GM23248 (cell line): Measurements from ENCODE around the gene GCAT. TPM values are rescaled to one million over a fixed set of nuclear protein-coding genes. Genes with fewer than 3 reads are reported as not detected.

Experiments used
- DNase-seq: peaks from one replicate; pipeline ENCODE4 v3.0.0-alpha.2; 2015
- H2AFZ ChIP-seq: fragments of 200-600 bp; sonication (generic); 2 replicates; pipeline ENCODE4 v1.6.1; 2016; ENCODE audit warnings: antibody characterized with exemption
- H3F3A ChIP-seq: fragments of 200-600 bp; sonication (generic); 2 replicates; pipeline ENCODE4 v1.6.1; 2016; ENCODE audit warnings: mild to moderate bottlenecking, antibody characterized with exemption, mixed run types; ENCODE audit not compliant: insufficient read depth
- H3K27ac ChIP-seq: fragments of 200-600 bp; sonication (generic); 2 replicates; pipeline ENCODE4 v1.5.1; 2016; ENCODE audit warnings: mild to moderate bottlenecking
- H3K27me3 ChIP-seq: fragments of 200-600 bp; sonication (generic); replicated peaks from 2 replicates; pipeline ENCODE4 v1.6.1; 2016; ENCODE audit warnings: mild to moderate bottlenecking; ENCODE audit not compliant: insufficient read depth
- H3K36me3 ChIP-seq: fragments of 200-600 bp; sonication (generic); 2 replicates; pipeline ENCODE4 v1.6.1; 2016; ENCODE audit warnings: low read depth, mild to moderate bottlenecking
- H3K4me1 ChIP-seq: fragments of 200-600 bp; sonication (generic); 2 replicates; pipeline ENCODE4 v1.6.1; 2016; ENCODE audit warnings: mild to moderate bottlenecking; ENCODE audit not compliant: insufficient read depth
- H3K4me2 ChIP-seq: fragments of 200-600 bp; sonication (generic); one replicate; pipeline ENCODE4 v1.6.1; 2016; ENCODE audit warnings: mild to moderate bottlenecking; ENCODE audit not compliant: unreplicated experiment
- H3K4me3 ChIP-seq: fragments of 200-600 bp; sonication (generic); 2 replicates; pipeline ENCODE4 v1.5.1; 2016; ENCODE audit warnings: mild to moderate bottlenecking
- H3K79me2 ChIP-seq: fragments of 200-600 bp; sonication (generic); 2 replicates; pipeline ENCODE4 v1.6.1; 2016; ENCODE audit warnings: mild to moderate bottlenecking; ENCODE audit not compliant: insufficient read depth
- H3K9ac ChIP-seq: fragments of 200-600 bp; sonication (generic); 2 replicates; pipeline ENCODE4 v1.6.1; 2016; ENCODE audit warnings: mild to moderate bottlenecking
- H3K9me2 ChIP-seq: fragments of 200-600 bp; sonication (generic); 2 replicates; pipeline ENCODE4 v1.6.1; 2016; ENCODE audit warnings: mixed run types, mild to moderate bottlenecking, moderate library complexity; ENCODE audit not compliant: insufficient read depth
- H3K9me3 ChIP-seq: fragments of 200-600 bp; sonication (generic); one replicate; pipeline ENCODE4 v1.6.1; 2017; ENCODE audit warnings: low read depth
- H4K20me1 ChIP-seq: fragments of 200-600 bp; sonication (generic); 2 replicates; pipeline ENCODE4 v1.6.0; 2016; ENCODE audit not compliant: insufficient read depth
- EZH2 ChIP-seq: fragments of 200-600 bp; sonication (generic); IDR thresholded peaks from 2 replicates; pipeline ENCODE4 v1.6.1; 2018; ENCODE audit warnings: antibody characterized with exemption, mild to moderate bottlenecking; ENCODE audit not compliant: insufficient read depth, poor library complexity, severe bottlenecking
- EZH2phosphoT487 ChIP-seq: fragments of 200-600 bp; sonication (generic); IDR thresholded peaks from 2 replicates; pipeline ENCODE4 v1.6.1; 2018; ENCODE audit warnings: antibody characterized with exemption, moderate library complexity, mild to moderate bottlenecking, low read depth; ENCODE audit not compliant: insufficient read depth
- WGBS, 2 experiments: methylation state at CpG; one replicate each; pipeline ENCODE4 v1.1.6; 2015 to 2017; ENCODE audit warnings: low lambda C conversion rate in 2 of 2, low coverage in 1 of 2; ENCODE audit errors: missing lambda C conversion rate in 2 of 2; 5-methylcytosine and 5-hydroxymethylcytosine counted together
- in situ Hi-C: fragments of 300-500 bp; cut with MboI; formaldehyde crosslinking; loops from 2 replicates; pipeline ENCODE4 v1.15.0; 2020
- polyA plus RNA-seq: library from polyadenylated mRNA; unstranded; fragments of >200 nt; fragmentation: Nextera tagmentation; extraction: Ambion mirVana; gene quantifications from 2 replicates; pipeline ENCODE4 v1.2.1, GENCODE V29; 2016
- total RNA-seq: library from RNA; depleted of rRNA; stranded (reverse); fragments of >200 nt; shearing (Covaris generic); gene quantifications from 2 replicates; pipeline ENCODE4 v1.2.3, GENCODE V29; 2014

GCAT gene
- total and polyA plus RNA-seq, 2 experiments from 2014 or later = 31.5 to 36.1 TPM

GRCh38 chr22:37784829-37785495 lies 22.8 kb upstream of the GCAT start:
- no peaks in the 10 kb centered on the region for H3K9me2 ChIP-seq
- no peak overlapping the region for H2AFZ ChIP-seq
- H3K9me3 ChIP-seq = no peaks in the 10 kb centered on the region
- no peaks in the 10 kb centered on the region for H3K27me3 ChIP-seq
- DNase-seq = no peak
- peaks cover 14% of the 10 kb centered on the region for H3K4me1 ChIP-seq
- H3K27ac ChIP-seq = no peak overlapping the region
- H3K4me3 ChIP-seq = no peak overlapping the region
- H3K36me3 ChIP-seq = no peaks in the 10 kb centered on the region
- H3K79me2 ChIP-seq = no peaks in the 10 kb centered on the region
- H3K9ac ChIP-seq = no peak overlapping the region
- TF ChIP-seq EZH2phosphoT487 = no peak
- no peak for TF ChIP-seq EZH2
- H4K20me1 ChIP-seq = no peaks in the 10 kb centered on the region
- H3K4me2 ChIP-seq = no peak overlapping the region
- in situ Hi-C loops = no loop called here
- WGBS, 2 experiments = 59 to 67% methylated on average over 11 of the region's 11 CpGs
- H3F3A ChIP-seq = no peaks in the 10 kb centered on the region

GRCh38 chr22:37790234-37790633 lies 17.5 kb upstream of the GCAT start:
- in situ Hi-C loops = loop anchor here (10.0 kb wide), 1 partner anchor 165 kb away; no protein-coding TSS in a partner anchor
- WGBS, 2 experiments = 50 to 53% methylated on average over 2 of the region's 2 CpGs

GRCh38 chr22:37792494-37792893 lies 15.2 kb upstream of the GCAT start:
- in situ Hi-C loops = loop anchor here (10.0 kb wide), 1 partner anchor 168 kb away; no protein-coding TSS in a partner anchor
- Histone ChIP-seq H4K20me1 (no peaks in the 10 kb centered on the region), H3K9ac (no peak overlapping the region), H3K9me3 (no peaks in the 10 kb centered on the region), H3K79me2 (no peaks in the 10 kb centered on the region), H3K4me2 (no peak overlapping the region), H3K36me3 (no peaks in the 10 kb centered on the region), H3K9me2 (no peaks in the 10 kb centered on the region), H3K4me1 (no peaks in the 10 kb centered on the region), H3K27me3 (no peaks in the 10 kb centered on the region), H2AFZ (no peak overlapping the region), H3F3A (peaks cover 10% of the 10 kb centered on the region; the same call in 1 of the 2 replicates), H3K4me3 (no peak overlapping the region), H3K27ac (no peak overlapping the region)
- TF ChIP-seq EZH2phosphoT487 (no peak), EZH2 (no peak)
- WGBS, 2 experiments = 85 to 94% methylated on average over 5 to 6 of the region's 6 CpGs
- DNase-seq = no peak

More at GRCh38 chr22:37790234-37790633, 17.5 kb upstream of the GCAT start:
- no peak for DNase-seq
- Histone ChIP-seq H3K4me1 (no peaks in the 10 kb centered on the region), H3K36me3 (no peaks in the 10 kb centered on the region), H3K4me2 (no peak overlapping the region), H3K4me3 (no peak overlapping the region), H3K27me3 (no peaks in the 10 kb centered on the region), H2AFZ (no peak overlapping the region), H4K20me1 (no peaks in the 10 kb centered on the region), H3K27ac (no peak overlapping the region), H3K9me2 (no peaks in the 10 kb centered on the region), H3K79me2 (no peaks in the 10 kb centered on the region), H3F3A (peaks cover 10% of the 10 kb centered on the region; the same call in 1 of the 2 replicates), H3K9ac (no peak overlapping the region), H3K9me3 (no peaks in the 10 kb centered on the region)
- TF ChIP-seq EZH2phosphoT487 = no peak
- TF ChIP-seq EZH2 = no peak

GRCh38 chr22:37794376-37794775 lies 13.4 kb upstream of the GCAT start:
- no peak for DNase-seq
- no peaks in the 10 kb centered on the region for H3K79me2 ChIP-seq
- H3K36me3 ChIP-seq = no peaks in the 10 kb centered on the region
- no peak overlapping the region for H2AFZ ChIP-seq
- H3K4me1 ChIP-seq = no peaks in the 10 kb centered on the region
- no peaks in the 10 kb centered on the region for H3K9me3 ChIP-seq
- no peak for TF ChIP-seq EZH2phosphoT487
- no peak for TF ChIP-seq EZH2
- in situ Hi-C loops = loop anchor here (10.0 kb wide), 1 partner anchor 170 kb away; no protein-coding TSS in a partner anchor
- no peak overlapping the region for H3K4me3 ChIP-seq
- no peak overlapping the region for H3K9ac ChIP-seq
- H3K27ac ChIP-seq = no peak overlapping the region
- 48 to 51% methylated on average over 2 of the region's 2 CpGs for WGBS, 2 experiments
- no peaks in the 10 kb centered on the region for H3K9me2 ChIP-seq
- no peak overlapping the region for H3K4me2 ChIP-seq
- no peaks in the 10 kb centered on the region for H3K27me3 ChIP-seq
- peaks cover 10% of the 10 kb centered on the region; the same call in 1 of the 2 replicates for H3F3A ChIP-seq
- H4K20me1 ChIP-seq = no peaks in the 10 kb centered on the region
